GM21825 (cell line): ENCODE measurements around the gene CDHR2.

ENCODE experiments used
- ATAC-seq: cut with Tn5 transposase; IDR thresholded peaks from one replicate; pipeline ENCODE4 v1.9.1; 2021; ENCODE audit warnings: mild to moderate bottlenecking, moderate library complexity; ENCODE audit not compliant: unreplicated experiment

CDHR2 gene

GRCh38 chr5:176548967-176549444 is at the start of gene CDHR2:
Gene CDHR2 (plus strand): TSS chr5:176549342. CDS start chr5:176565353, 16,011 bp downstream.
- ATAC-seq = no peak

- no peak for ATAC-seq
Observed at GRCh38 chr5:176500511-176500910, 48.6 kb upstream of the CDHR2 start.

GRCh38 chr5:176501333-176501732 is 47.8 kb upstream of the CDHR2 start:
- no peak for ATAC-seq

- ATAC-seq = no peak
Observed at GRCh38 chr5:176503496-176503895, 45.6 kb upstream of the CDHR2 start.

GRCh38 chr5:176507911-176508310 is 41.2 kb upstream of the CDHR2 start:
- no peak for ATAC-seq

- no peak for ATAC-seq
Observed at GRCh38 chr5:176508603-176509002, 40.5 kb upstream of the CDHR2 start.

GRCh38 chr5:176513788-176514187 is 35.4 kb upstream of the CDHR2 start:
- no peak for ATAC-seq

- ATAC-seq = no peak
Observed at GRCh38 chr5:176514244-176514950, 34.7 kb upstream of the CDHR2 start.

GRCh38 chr5:176515396-176515795 is 33.7 kb upstream of the CDHR2 start:
- ATAC-seq = no peak

- no peak for ATAC-seq
Observed at GRCh38 chr5:176517053-176517661, 32.0 kb upstream of the CDHR2 start.

GRCh38 chr5:176519810-176520720 is 29.1 kb upstream of the CDHR2 start:
- ATAC-seq = no peak

- no peak for ATAC-seq
Observed at GRCh38 chr5:176521286-176521685, 27.9 kb upstream of the CDHR2 start.

- no peak for ATAC-seq
Observed at GRCh38 chr5:176521699-176522263, 27.4 kb upstream of the CDHR2 start.

GRCh38 chr5:176524138-176524537 is 25.0 kb upstream of the CDHR2 start:
- no peak for ATAC-seq

GRCh38 chr5:176524987-176525386 is 24.2 kb upstream of the CDHR2 start:
- ATAC-seq = no peak

- no peak for ATAC-seq
Observed at GRCh38 chr5:176525677-176526076, 23.5 kb upstream of the CDHR2 start.

GRCh38 chr5:176526462-176526861 is 22.7 kb upstream of the CDHR2 start:
- no peak for ATAC-seq

- ATAC-seq = no peak
Observed at GRCh38 chr5:176527246-176528222, 21.6 kb upstream of the CDHR2 start.

- ATAC-seq = no peak
Observed at GRCh38 chr5:176528301-176528700, 20.8 kb upstream of the CDHR2 start.

GRCh38 chr5:176528761-176529115 is 20.4 kb upstream of the CDHR2 start:
- no peak for ATAC-seq
